C4-2B (cell line): Measurements from ENCODE around the gene PXN.

Source experiments
- ZFX ChIP-seq: fragments of 450-650 bp; IDR thresholded peaks from 2 replicates; pipeline ENCODE4 v1.6.1; 2017
- TF ChIP-seq, protein P1 (sequence below): fragments of 450-650 bp; conservative IDR thresholded peaks from 2 replicates; pipeline ENCODE4 v1.5.1; 2017; ENCODE audit warnings: mild to moderate bottlenecking

DNA sequence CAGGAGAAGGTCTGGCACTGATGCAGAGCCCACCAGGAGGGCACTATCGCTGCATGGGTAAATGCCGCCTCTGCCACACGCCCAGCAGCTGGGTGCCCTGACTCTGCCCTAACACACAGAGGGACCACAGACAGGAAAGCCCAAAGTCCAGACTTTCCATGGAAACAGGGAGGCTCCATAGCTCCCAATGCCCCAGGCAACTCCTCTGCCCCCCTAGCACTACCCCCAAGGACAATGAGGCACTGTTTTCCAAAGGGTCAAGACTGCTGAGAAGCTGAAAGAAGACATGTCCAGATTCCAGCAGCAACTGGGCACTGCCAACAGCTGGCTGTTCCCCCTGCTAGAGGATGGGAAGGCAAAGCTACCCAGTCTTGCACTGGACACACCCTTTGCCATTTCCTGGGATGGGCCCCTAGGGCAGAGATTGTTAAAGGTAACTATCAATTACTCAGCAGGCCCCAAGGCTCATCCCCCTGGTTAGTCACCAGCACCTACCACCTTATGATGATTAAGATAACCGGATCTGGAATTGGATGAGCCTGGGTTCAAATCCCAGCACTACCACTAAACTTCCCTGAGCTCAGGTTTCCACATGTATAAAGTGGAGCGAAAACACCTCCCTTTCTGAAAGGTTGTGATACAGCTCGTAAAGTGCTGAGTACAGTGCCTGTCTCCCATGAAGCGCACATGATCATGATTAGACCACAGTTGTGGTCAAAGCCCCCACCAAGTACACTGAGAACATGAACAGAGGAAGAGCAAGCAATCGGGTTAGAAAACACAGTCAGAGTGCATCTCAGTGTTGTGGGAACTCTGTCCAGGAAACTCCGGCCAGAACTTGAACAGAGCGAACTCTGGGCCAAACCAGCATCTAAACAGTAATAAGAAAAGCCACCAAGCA is 3.3 kb downstream of the PXN start:
- TF ChIP-seq, protein P1, sequence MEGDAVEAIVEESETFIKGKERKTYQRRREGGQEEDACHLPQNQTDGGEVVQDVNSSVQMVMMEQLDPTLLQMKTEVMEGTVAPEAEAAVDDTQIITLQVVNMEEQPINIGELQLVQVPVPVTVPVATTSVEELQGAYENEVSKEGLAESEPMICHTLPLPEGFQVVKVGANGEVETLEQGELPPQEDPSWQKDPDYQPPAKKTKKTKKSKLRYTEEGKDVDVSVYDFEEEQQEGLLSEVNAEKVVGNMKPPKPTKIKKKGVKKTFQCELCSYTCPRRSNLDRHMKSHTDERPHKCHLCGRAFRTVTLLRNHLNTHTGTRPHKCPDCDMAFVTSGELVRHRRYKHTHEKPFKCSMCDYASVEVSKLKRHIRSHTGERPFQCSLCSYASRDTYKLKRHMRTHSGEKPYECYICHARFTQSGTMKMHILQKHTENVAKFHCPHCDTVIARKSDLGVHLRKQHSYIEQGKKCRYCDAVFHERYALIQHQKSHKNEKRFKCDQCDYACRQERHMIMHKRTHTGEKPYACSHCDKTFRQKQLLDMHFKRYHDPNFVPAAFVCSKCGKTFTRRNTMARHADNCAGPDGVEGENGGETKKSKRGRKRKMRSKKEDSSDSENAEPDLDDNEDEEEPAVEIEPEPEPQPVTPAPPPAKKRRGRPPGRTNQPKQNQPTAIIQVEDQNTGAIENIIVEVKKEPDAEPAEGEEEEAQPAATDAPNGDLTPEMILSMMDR, result no peak
- TF ChIP-seq ZFX, result no peak
